Heart right ventricle (tissue), 16 donors: ENCODE results near the gene UNC5B. TPM values are rescaled to one million over a fixed set of nuclear protein-coding genes. Genes with fewer than 3 reads are reported as not detected.

Experiments used
- ATAC-seq, 8 donors: fragments of 200-7000 bp; cut with Tn5 transposase; one replicate each; pipeline ENCODE4 v1.9.1; 2020; ENCODE audit warnings: mild to moderate bottlenecking in 8 of 8, moderate library complexity in 8 of 8, moderate number of reproducible peaks in 1 of 8
- DNase-seq, 2 donors: peaks; one replicate each; pipeline ENCODE4 v3.0.0-alpha.2; 2020
- H3K27ac ChIP-seq, 10 donors: fragments of 200-600 bp; sonication (generic) in 2 of 10; one replicate each; pipeline versions ENCODE4 v1.5.0 to v1.8.0; 2020 to 2022; ENCODE audit warnings: mild to moderate bottlenecking in 3 of 10
- H3K27me3 ChIP-seq, 7 donors: fragments of 200-600 bp; one replicate each; pipeline ENCODE4 v1.8.0; 2021 to 2022; ENCODE audit warnings: mild to moderate bottlenecking in 2 of 7
- H3K36me3 ChIP-seq, 9 donors: fragments of 200-600 bp; sonication (generic) in 1 of 9; one replicate each; pipeline versions ENCODE4 v1.5.0 to v1.8.0; 2020 to 2022; ENCODE audit warnings: mild to moderate bottlenecking in 2 of 9
- H3K4me1 ChIP-seq, 9 donors: fragments of 200-600 bp; sonication (generic) in 1 of 9; one replicate each; pipeline versions ENCODE4 v1.5.0 to v1.8.0; 2020 to 2022; ENCODE audit warnings: mild to moderate bottlenecking in 4 of 9
- H3K4me3 ChIP-seq, 10 donors: fragments of 200-600 bp; sonication (generic) in 2 of 10; one replicate each; pipeline versions ENCODE4 v1.5.0 to v1.8.0; 2020 to 2022; ENCODE audit warnings: mild to moderate bottlenecking in 7 of 10, moderate library complexity in 2 of 10
- H3K9me3 ChIP-seq, 11 donors: fragments of 200-600 bp in 10 of 11; sonication (generic) in 2 of 11; one replicate each; pipeline versions ENCODE4 v1.5.0 to v1.8.0; 2013 to 2022; ENCODE audit warnings: mild to moderate bottlenecking in 2 of 11, control low read depth in 1 of 11, moderate library complexity in 1 of 11
- WGBS, 2 donors: extraction: QIAGEN DNeasy Blood & Tissue Kit; methylation state at CpG; one replicate each; pipeline ENCODE4 v1.1.7; 2013; ENCODE audit warnings: inconsistent platforms in 1 of 2; 5-methylcytosine and 5-hydroxymethylcytosine counted together
- intact Hi-C, 10 donors: fragments of 100-400 bp; cut with DNase I; formaldehyde crosslinking; loops; one replicate each; pipeline versions ENCODE4 v1.11.1 to v1.14.2; 2022
- polyA plus RNA-seq, 2 donors: library from polyadenylated mRNA; stranded (reverse); fragments of 200-250 nt; gene quantifications; one replicate each; pipeline ENCODE4 v1.2.3, GENCODE V29; 2013
- total RNA-seq, 10 donors: library from RNA; stranded (reverse); fragmentation: NEBNext Ultra II Directional in 3 of 10; extraction: Animal tissue kit (Norgen Biotek cat#: 25700) in 3 of 10; gene quantifications; one replicate each; pipeline versions ENCODE4 v1.2.1 to v1.2.4, GENCODE V29; 2021 to 2023
- TF ChIP-seq, protein P1 (sequence below), 9 donors: fragments of 200-600 bp; sonication (generic) in 2 of 9; IDR thresholded peaks; one replicate each; pipeline versions ENCODE4 v1.5.0 to v1.8.0; 2021 to 2022; ENCODE audit warnings: antibody characterized with exemption in 9 of 9, mild to moderate bottlenecking in 5 of 9, moderate library complexity in 1 of 9
- donor health status: Arrhythmogenic right ventricular cardiomyopathy.
- donor health status: ischemic (EF 13 %, LVEDD 7.1; RV severe dilation, severe dysfunction).
- donor health status: healthy with polysubstance abuse.
- donor health status: DM: no; HTN: yes; CAD: no.
- donor health status: DM: no; HTN: no; CAD: no.
- donor health status: ischemic (EF 25% LVEDD 6.9; RV normal size, moderate dysfunction).
- donor health status: ischemic (EF 25% LVEDD 5.7; RV mildly dilated, moderate dysfunction).
- donor health status: healthy.
- donor health status: DM: yes; HTN: yes; CAD: no.
- donor health status: Ischemic cardiomyopathy.
- donor health status: ischemic (EF 35%, LVEDD 5.7; RV mildly dilated, moderate dysfunction).
- donor health status: nonischemic (EF 11% LVEDD 7.7; RV severe dilation, severe dysfunction).
- donor health status: DM: yes; HTN: yes; CAD: no.
- donor health status: PGD.
- donor health status: ischemic (EF 29% LVEDD 5.4; RV normal size, mild dysfunction).
- donor health status: nonischemic (EF 23%, LVEDD 6.1; RV moderate dilation, normal function).

UNC5B gene
- total and polyA plus RNA-seq, 12 donors = 3.3 to 20.6 (median 12.1) TPM

GRCh38 chr10:71219918-71220688, 7.7 kb downstream of the UNC5B start:
- intact Hi-C loops = loop anchor here in 2 of 10 donors (2.0 to 10.0 kb wide), 2 partner anchors 13 to 45 kb away; no protein-coding TSS in a partner anchor
- TF ChIP-seq, protein P1, sequence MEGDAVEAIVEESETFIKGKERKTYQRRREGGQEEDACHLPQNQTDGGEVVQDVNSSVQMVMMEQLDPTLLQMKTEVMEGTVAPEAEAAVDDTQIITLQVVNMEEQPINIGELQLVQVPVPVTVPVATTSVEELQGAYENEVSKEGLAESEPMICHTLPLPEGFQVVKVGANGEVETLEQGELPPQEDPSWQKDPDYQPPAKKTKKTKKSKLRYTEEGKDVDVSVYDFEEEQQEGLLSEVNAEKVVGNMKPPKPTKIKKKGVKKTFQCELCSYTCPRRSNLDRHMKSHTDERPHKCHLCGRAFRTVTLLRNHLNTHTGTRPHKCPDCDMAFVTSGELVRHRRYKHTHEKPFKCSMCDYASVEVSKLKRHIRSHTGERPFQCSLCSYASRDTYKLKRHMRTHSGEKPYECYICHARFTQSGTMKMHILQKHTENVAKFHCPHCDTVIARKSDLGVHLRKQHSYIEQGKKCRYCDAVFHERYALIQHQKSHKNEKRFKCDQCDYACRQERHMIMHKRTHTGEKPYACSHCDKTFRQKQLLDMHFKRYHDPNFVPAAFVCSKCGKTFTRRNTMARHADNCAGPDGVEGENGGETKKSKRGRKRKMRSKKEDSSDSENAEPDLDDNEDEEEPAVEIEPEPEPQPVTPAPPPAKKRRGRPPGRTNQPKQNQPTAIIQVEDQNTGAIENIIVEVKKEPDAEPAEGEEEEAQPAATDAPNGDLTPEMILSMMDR (IDR thresholded peaks at IDR 0.05) = no peak
- no peak for ATAC-seq
- no peak for DNase-seq
- Histone ChIP-seq H3K27ac (peak overlapping the region in 6 of 10 donors; percentile 7 to 89 (median 73)), H3K4me1 (peaks cover 12 to 88% (median 60%) of the 10 kb centered on the region in 9 donors), H3K27me3 (peaks cover 0 to 28% (median 0%) of the 10 kb centered on the region in 7 donors), H3K36me3 (no peaks in the 10 kb centered on the region), H3K9me3 (no peaks in the 10 kb centered on the region), H3K4me3 (no peak overlapping the region)
- WGBS, 2 donors = 64 to 67% methylated on average over 8 of the region's 8 CpGs

- Histone ChIP-seq H3K27me3 (peaks cover 0 to 20% (median 0%) of the 10 kb centered on the region in 7 donors), H3K9me3 (no peaks in the 10 kb centered on the region), H3K4me1 (peaks cover 12 to 85% (median 57%) of the 10 kb centered on the region in 9 donors), H3K4me3 (no peak overlapping the region), H3K27ac (no peak overlapping the region), H3K36me3 (peaks cover 0 to 4% (median 0%) of the 10 kb centered on the region in 9 donors)
- 78 to 84% methylated on average over 12 of the region's 12 CpGs for WGBS, 2 donors
- intact Hi-C loops = no loop called here
- ATAC-seq (no peak), DNase-seq (no peak)
- TF ChIP-seq, protein P1 (IDR thresholded peaks at IDR 0.05) = no peak
Observed at GRCh38 chr10:71220689-71221540, 8.5 kb downstream of the UNC5B start.

GRCh38 chr10:71221586-71222202, 9.3 kb downstream of the UNC5B start:
- H3K4me1 ChIP-seq = peaks cover 7 to 77% (median 49%) of the 10 kb centered on the region in 9 donors
- WGBS, 2 donors = 94 to 96% methylated on average over 5 of the region's 5 CpGs
- TF ChIP-seq, protein P1 (IDR thresholded peaks at IDR 0.05) = no peak
- peaks cover 0 to 12% (median 0%) of the 10 kb centered on the region in 7 donors for H3K27me3 ChIP-seq
- H3K9me3 ChIP-seq = no peaks in the 10 kb centered on the region
- intact Hi-C loops = no loop called here
- no peak overlapping the region for H3K4me3 ChIP-seq
- ATAC-seq (no peak), DNase-seq (no peak)
- H3K27ac ChIP-seq = no peak overlapping the region
- H3K36me3 ChIP-seq = peaks cover 0 to 4% (median 0%) of the 10 kb centered on the region in 9 donors
